Stomach (tissue), 9 donors: ENCODE results near the gene TOX2. TPM values are rescaled to one million over a fixed set of nuclear protein-coding genes. Genes with fewer than 3 reads are reported as not detected.

Experiments used
- DNase-seq, 2 donors: peaks; one replicate each; pipeline versions ENCODE4 v3.0.0 to v3.0.0-alpha.2; 2013 to 2019
- H3K27ac ChIP-seq, 5 donors: fragments of 200-600 bp in 4 of 5; sonication (generic) in 4 of 5; one replicate each; pipeline ENCODE4 v1.5.1; 2013 to 2019; ENCODE audit warnings: mild to moderate bottlenecking in 1 of 5, moderate library complexity in 1 of 5
- H3K27me3 ChIP-seq, 3 donors: fragments of 200-600 bp; sonication (generic); one replicate each; pipeline ENCODE4 v1.5.1; 2017 to 2019; ENCODE audit warnings: mixed run types in 1 of 3
- H3K36me3 ChIP-seq, 4 donors: fragments of 200-600 bp; sonication (generic); 1 replicate in 3 of 4; 2 replicates in 1 of 4; pipeline ENCODE4 v1.5.1; 2016 to 2019
- H3K4me1 ChIP-seq, 4 donors: fragments of 200-600 bp; sonication (generic); one replicate each; pipeline ENCODE4 v1.5.1; 2016 to 2019
- H3K4me3 ChIP-seq, 4 donors: fragments of 200-600 bp; sonication (generic) in 3 of 4; one replicate each; pipeline ENCODE4 v1.5.1; 2016 to 2019; ENCODE audit warnings: mild to moderate bottlenecking in 1 of 4
- H3K9me3 ChIP-seq, 4 donors: fragments of 200-600 bp; sonication (generic); one replicate each; pipeline ENCODE4 v1.5.1; 2016 to 2019
- CTCF ChIP-seq, 7 experiments: fragments of 450-650 bp in 4 of 7; fragments of 200-600 bp in 3 of 7; sonication (generic) in 3 of 7; IDR thresholded peaks; one replicate each; pipeline ENCODE4 v1.5.1; 2016 to 2019; ENCODE audit warnings: antibody characterized with exemption in 7 of 7, control low read depth in 2 of 7, mild to moderate bottlenecking in 1 of 7
- EP300 ChIP-seq: sonication (generic); formaldehyde crosslinking; IDR thresholded peaks from one replicate; pipeline ENCODE4 v1.6.1; 2017; ENCODE audit warnings: antibody characterized with exemption
- POLR2A ChIP-seq, 4 donors: fragments of 450-650 bp; IDR thresholded peaks; one replicate each; pipeline ENCODE4 v1.6.1; 2016; ENCODE audit warnings: antibody characterized with exemption in 4 of 4, control low read depth in 2 of 4, mild to moderate bottlenecking in 1 of 4, moderate library complexity in 1 of 4
- POLR2AphosphoS5 ChIP-seq, 3 donors: sonication (generic); formaldehyde crosslinking; IDR thresholded peaks; one replicate each; pipeline ENCODE4 v1.6.1; 2016; ENCODE audit warnings: antibody characterized with exemption in 3 of 3
- WGBS, 5 donors: extraction: QIAGEN DNeasy Blood & Tissue Kit in 3 of 5; methylation state at CpG; one replicate each; pipeline versions ENCODE4 v1.1.5 to v1.1.7; 2013 to 2018; 5-methylcytosine and 5-hydroxymethylcytosine counted together
- intact Hi-C: fragments of 100-400 bp; cut with DNase I; formaldehyde crosslinking; loops from one replicate; pipeline ENCODE4 v1.15.1; 2023; ENCODE audit warnings: low total_unique reads
- polyA plus RNA-seq, 3 donors: library from polyadenylated mRNA; stranded (reverse); fragments of 200-250 nt; gene quantifications; one replicate each; pipeline ENCODE4 v1.2.3, GENCODE V29; 2013
- total RNA-seq, 5 donors: library from RNA; depleted of rRNA; stranded (reverse); fragments of >200 nt; gene quantifications; one replicate each; pipeline versions ENCODE4 v1.1.0 to v1.2.3, GENCODE V29; 2014 to 2016
- donor health status: healthy with polysubstance abuse.
- donor health status: Bipolar disorder and iron deficiency.
- donor health status: healthy.

Gene TOX2
- total and polyA plus RNA-seq, 8 donors, result 0.87 to 20.2 (median 7.0) TPM; not detected in 1

GRCh38 chr20:44111712-44112335, 197.2 kb downstream of the TOX2 start:
- no peak for TF ChIP-seq POLR2A (IDR thresholded peaks at IDR 0.05)
- no peak for TF ChIP-seq POLR2AphosphoS5 (IDR thresholded peaks at IDR 0.05)
- no peak for TF ChIP-seq CTCF (IDR thresholded peaks at IDR 0.05)
- no peak for TF ChIP-seq EP300
- Histone ChIP-seq H3K4me3 (no peak overlapping the region), H3K27ac (peak overlapping the region in 1 of 5 donors; percentile 49), H3K36me3 (no peaks in the 10 kb centered on the region), H3K9me3 (peaks cover 0 to 10% (median 7%) of the 10 kb centered on the region in 4 donors), H3K27me3 (peaks cover 0 to 54% (median 17%) of the 10 kb centered on the region in 3 donors), H3K4me1 (peaks cover 6 to 33% (median 13%) of the 10 kb centered on the region in 4 donors)
- intact Hi-C loops, result no loop called here
- WGBS, 5 donors, result 28 to 32% (median 30%) methylated on average over 6 of the region's 6 CpGs
- DNase-seq, result peak in 1 of 2 donors; percentile 32

GRCh38 chr20:44112456-44112855, 197.8 kb downstream of the TOX2 start:
- intact Hi-C loops, result no loop called here
- 65 to 85% (median 81%) methylated on average over 6 of the region's 6 CpGs for WGBS, 5 donors

GRCh38 chr20:44112889-44113617, 198.4 kb downstream of the TOX2 start:
- WGBS, 5 donors, result 61 to 72% (median 70%) methylated on average over 7 of the region's 7 CpGs

More at GRCh38 chr20:44112456-44112855, 197.8 kb downstream of the TOX2 start:
- no peak for TF ChIP-seq EP300
- TF ChIP-seq CTCF (IDR thresholded peaks at IDR 0.05), result no peak
- no peak for TF ChIP-seq POLR2AphosphoS5 (IDR thresholded peaks at IDR 0.05)
- H3K4me1 ChIP-seq, result peaks cover 6 to 40% (median 15%) of the 10 kb centered on the region in 4 donors
- peaks cover 0 to 52% (median 17%) of the 10 kb centered on the region in 3 donors for H3K27me3 ChIP-seq
- H3K36me3 ChIP-seq, result no peaks in the 10 kb centered on the region
- H3K27ac ChIP-seq, result peak overlapping the region in 2 of 5 donors; percentile 1 to 49
- H3K4me3 ChIP-seq, result no peak overlapping the region
- peaks cover 0 to 10% (median 7%) of the 10 kb centered on the region in 4 donors for H3K9me3 ChIP-seq
- DNase-seq, result no peak

More at GRCh38 chr20:44112889-44113617, 198.4 kb downstream of the TOX2 start:
- no peaks in the 10 kb centered on the region for H3K36me3 ChIP-seq
- intact Hi-C loops, result no loop called here
- H3K4me1 ChIP-seq, result peaks cover 6 to 40% (median 16%) of the 10 kb centered on the region in 4 donors
- peaks cover 0 to 4% (median 3%) of the 10 kb centered on the region in 4 donors for H3K9me3 ChIP-seq
- H3K4me3 ChIP-seq, result no peak overlapping the region
- H3K27ac ChIP-seq, result peak overlapping the region in 3 of 5 donors; percentile 1 to 49 (median 30)
- no peak for DNase-seq
- peaks cover 0 to 52% (median 17%) of the 10 kb centered on the region in 3 donors for H3K27me3 ChIP-seq
- TF ChIP-seq POLR2A (IDR thresholded peaks at IDR 0.05), result no peak
- no peak for TF ChIP-seq EP300
- TF ChIP-seq CTCF (IDR thresholded peaks at IDR 0.05), result no peak
- TF ChIP-seq POLR2AphosphoS5 (IDR thresholded peaks at IDR 0.05), result no peak
